Heart right ventricle (tissue), 16 donors: Measurements from ENCODE around the gene PSME4. TPM values are rescaled to one million over a fixed set of nuclear protein-coding genes. Genes with fewer than 3 reads are reported as not detected.

Experiments
- ATAC-seq, 8 donors: fragments of 200-7000 bp; cut with Tn5 transposase; one replicate each; pipeline ENCODE4 v1.9.1; 2020; ENCODE audit warnings: mild to moderate bottlenecking in 8 of 8, moderate library complexity in 8 of 8, moderate number of reproducible peaks in 1 of 8
- DNase-seq, 2 donors: peaks; one replicate each; pipeline ENCODE4 v3.0.0-alpha.2; 2020
- H3K27ac ChIP-seq, 10 donors: fragments of 200-600 bp; sonication (generic) in 2 of 10; one replicate each; pipeline versions ENCODE4 v1.5.0 to v1.8.0; 2020 to 2022; ENCODE audit warnings: mild to moderate bottlenecking in 3 of 10
- H3K27me3 ChIP-seq, 7 donors: fragments of 200-600 bp; one replicate each; pipeline ENCODE4 v1.8.0; 2021 to 2022; ENCODE audit warnings: mild to moderate bottlenecking in 2 of 7
- H3K36me3 ChIP-seq, 9 donors: fragments of 200-600 bp; sonication (generic) in 1 of 9; one replicate each; pipeline versions ENCODE4 v1.5.0 to v1.8.0; 2020 to 2022; ENCODE audit warnings: mild to moderate bottlenecking in 2 of 9
- H3K4me1 ChIP-seq, 9 donors: fragments of 200-600 bp; sonication (generic) in 1 of 9; one replicate each; pipeline versions ENCODE4 v1.5.0 to v1.8.0; 2020 to 2022; ENCODE audit warnings: mild to moderate bottlenecking in 4 of 9
- H3K4me3 ChIP-seq, 10 donors: fragments of 200-600 bp; sonication (generic) in 2 of 10; one replicate each; pipeline versions ENCODE4 v1.5.0 to v1.8.0; 2020 to 2022; ENCODE audit warnings: mild to moderate bottlenecking in 7 of 10, moderate library complexity in 2 of 10
- H3K9me3 ChIP-seq, 11 donors: fragments of 200-600 bp in 10 of 11; sonication (generic) in 2 of 11; one replicate each; pipeline versions ENCODE4 v1.5.0 to v1.8.0; 2013 to 2022; ENCODE audit warnings: mild to moderate bottlenecking in 2 of 11, control low read depth in 1 of 11, moderate library complexity in 1 of 11
- WGBS, 2 donors: extraction: QIAGEN DNeasy Blood & Tissue Kit; methylation state at CpG; one replicate each; pipeline ENCODE4 v1.1.7; 2013; ENCODE audit warnings: inconsistent platforms in 1 of 2; 5-methylcytosine and 5-hydroxymethylcytosine counted together
- intact Hi-C, 10 donors: fragments of 100-400 bp; cut with DNase I; formaldehyde crosslinking; loops; one replicate each; pipeline versions ENCODE4 v1.11.1 to v1.14.2; 2022
- long read RNA-seq, 3 donors: library from polyadenylated mRNA; unstranded; transcript quantifications; one replicate each; pipeline ENCODE4 v2.0.0, GENCODE V29; 2020 to 2021
- polyA plus RNA-seq, 2 donors: library from polyadenylated mRNA; stranded (reverse); fragments of 200-250 nt; gene quantifications; one replicate each; pipeline ENCODE4 v1.2.3, GENCODE V29; 2013
- total RNA-seq, 10 donors: library from RNA; stranded (reverse); fragmentation: NEBNext Ultra II Directional in 3 of 10; extraction: Animal tissue kit (Norgen Biotek cat#: 25700) in 3 of 10; gene quantifications; one replicate each; pipeline versions ENCODE4 v1.2.1 to v1.2.4, GENCODE V29; 2021 to 2023
- TF ChIP-seq, protein P1 (sequence below), 9 donors: fragments of 200-600 bp; sonication (generic) in 2 of 9; IDR thresholded peaks; one replicate each; pipeline versions ENCODE4 v1.5.0 to v1.8.0; 2021 to 2022; ENCODE audit warnings: antibody characterized with exemption in 9 of 9, mild to moderate bottlenecking in 5 of 9, moderate library complexity in 1 of 9
- donor health status: Arrhythmogenic right ventricular cardiomyopathy.
- donor health status: ischemic (EF 13 %, LVEDD 7.1; RV severe dilation, severe dysfunction).
- donor health status: healthy with polysubstance abuse.
- donor health status: DM: no; HTN: yes; CAD: no.
- donor health status: DM: no; HTN: no; CAD: no.
- donor health status: ischemic (EF 25% LVEDD 6.9; RV normal size, moderate dysfunction).
- donor health status: ischemic (EF 25% LVEDD 5.7; RV mildly dilated, moderate dysfunction).
- donor health status: healthy.
- donor health status: DM: yes; HTN: yes; CAD: no.
- donor health status: Ischemic cardiomyopathy.
- donor health status: ischemic (EF 35%, LVEDD 5.7; RV mildly dilated, moderate dysfunction).
- donor health status: nonischemic (EF 11% LVEDD 7.7; RV severe dilation, severe dysfunction).
- donor health status: DM: yes; HTN: yes; CAD: no.
- donor health status: PGD.
- donor health status: ischemic (EF 29% LVEDD 5.4; RV normal size, mild dysfunction).
- donor health status: nonischemic (EF 23%, LVEDD 6.1; RV moderate dilation, normal function).

PSME4 gene
- total RNA-seq (10 to 100 TPM; 53.1 to 77.8 (median 66.6) TPM), polyA plus RNA-seq (10 to 100 TPM; 36.1 to 38.1 TPM)
- long read RNA-seq, donor 1, partial matches to known transcripts = 19 of 21 reads
- long read RNA-seq, donor 1, other reads (novel, unspliced or antisense) = 2 of 21 reads
- long read RNA-seq, donor 2, full-length matches to known transcripts = 1 of 27 reads
- long read RNA-seq, donor 2, partial matches to known transcripts = 19 of 27 reads
- long read RNA-seq, donor 2, other reads (novel, unspliced or antisense) = 7 of 27 reads
- long read RNA-seq, donor 3, partial matches to known transcripts = 62 of 68 reads
- long read RNA-seq, donor 3, other reads (novel, unspliced or antisense) = 6 of 68 reads

- WGBS, 2 donors = 0 to 1% methylated on average over 69 to 80 of the region's 81 CpGs
- DNase-seq (peak; percentile 96 to 97), ATAC-seq (peak; percentile 93 to 97 (median 94))
- Histone ChIP-seq H3K27ac (peak within 1 kb of the TSS; percentile 89 to 99 (median 96)), H3K4me1 (peaks cover 0 to 49% (median 27%) of the 10 kb centered on the region in 9 donors), H3K4me3 (peak within 1 kb of the TSS; percentile 80 to 95 (median 87)), H3K36me3 (peaks cover 0 to 22% (median 0%) of the 10 kb centered on the region in 9 donors), H3K27me3 (no peaks in the 10 kb centered on the region), H3K9me3 (no peaks in the 10 kb centered on the region)
- TF ChIP-seq, protein P1, sequence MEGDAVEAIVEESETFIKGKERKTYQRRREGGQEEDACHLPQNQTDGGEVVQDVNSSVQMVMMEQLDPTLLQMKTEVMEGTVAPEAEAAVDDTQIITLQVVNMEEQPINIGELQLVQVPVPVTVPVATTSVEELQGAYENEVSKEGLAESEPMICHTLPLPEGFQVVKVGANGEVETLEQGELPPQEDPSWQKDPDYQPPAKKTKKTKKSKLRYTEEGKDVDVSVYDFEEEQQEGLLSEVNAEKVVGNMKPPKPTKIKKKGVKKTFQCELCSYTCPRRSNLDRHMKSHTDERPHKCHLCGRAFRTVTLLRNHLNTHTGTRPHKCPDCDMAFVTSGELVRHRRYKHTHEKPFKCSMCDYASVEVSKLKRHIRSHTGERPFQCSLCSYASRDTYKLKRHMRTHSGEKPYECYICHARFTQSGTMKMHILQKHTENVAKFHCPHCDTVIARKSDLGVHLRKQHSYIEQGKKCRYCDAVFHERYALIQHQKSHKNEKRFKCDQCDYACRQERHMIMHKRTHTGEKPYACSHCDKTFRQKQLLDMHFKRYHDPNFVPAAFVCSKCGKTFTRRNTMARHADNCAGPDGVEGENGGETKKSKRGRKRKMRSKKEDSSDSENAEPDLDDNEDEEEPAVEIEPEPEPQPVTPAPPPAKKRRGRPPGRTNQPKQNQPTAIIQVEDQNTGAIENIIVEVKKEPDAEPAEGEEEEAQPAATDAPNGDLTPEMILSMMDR (IDR thresholded peaks at IDR 0.05) = no peak
- intact Hi-C loops = loop anchor here in 4 of 10 donors (5.0 to 10.0 kb wide), 5 partner anchors 71 to 146 kb away; partner anchors contain the start of gene ACYP2 (in 2 of the 4)
These were observed at the start of gene PSME4 for GRCh38 chr2:53970724-53971602. PSME4 (minus strand) TSS chr2:53970993; CDS start chr2:53970784, 209 bp downstream.

- H3K36me3 ChIP-seq = peaks cover 0 to 6% (median 0%) of the 10 kb centered on the region in 9 donors
- no peak for DNase-seq
- intact Hi-C loops = no loop called here
- no peak overlapping the region for H3K4me3 ChIP-seq
- peak overlapping the region in 3 of 10 donors; percentile 21 to 41 (median 29) for H3K27ac ChIP-seq
- H3K4me1 ChIP-seq = peaks cover 0 to 9% (median 7%) of the 10 kb centered on the region in 9 donors
- peak in 6 of 8 donors; percentile 47 to 66 (median 61) for ATAC-seq
- peaks cover 0 to 13% (median 5%) of the 10 kb centered on the region in 11 donors for H3K9me3 ChIP-seq
- TF ChIP-seq, protein P1 (IDR thresholded peaks at IDR 0.05) = no peak
- 39 to 61% methylated on average over 1 of the region's 1 CpG for WGBS, 2 donors
- no peaks in the 10 kb centered on the region for H3K27me3 ChIP-seq
These were observed 45.3 kb upstream of the PSME4 start for GRCh38 chr2:54015798-54016699.

GRCh38 chr2:54013996-54014395 is 43.2 kb upstream of the PSME4 start:
- intact Hi-C loops = no loop called here
- Histone ChIP-seq H3K27me3 (no peaks in the 10 kb centered on the region), H3K4me1 (peaks cover 0 to 9% (median 7%) of the 10 kb centered on the region in 9 donors), H3K9me3 (no peaks in the 10 kb centered on the region), H3K4me3 (no peak overlapping the region), H3K27ac (no peak overlapping the region), H3K36me3 (peaks cover 0 to 6% (median 0%) of the 10 kb centered on the region in 9 donors)
- no peak for ATAC-seq
- DNase-seq = no peak
- WGBS, 2 donors = 81 to 84% methylated on average over 6 of the region's 6 CpGs
- TF ChIP-seq, protein P1 (IDR thresholded peaks at IDR 0.05) = no peak
